ENCODE measurements around the gene DAB2IP.
A peak's percentile ranks its signal among the peaks of the same experiment; 100 is the strongest.

DAB2IP gene

GRCh38 chr9:121721770-121722169 is 70.3 kb downstream of the DAB2IP start:
- H3K4me3 ChIP-seq (ENCODE audit: low read depth, low read length) = no peak overlapping the region
- DNase-seq (ENCODE audit: low read depth) = no peak
- no peak for TF ChIP-seq CTCF (conservative IDR thresholded peaks at IDR 0.05; ENCODE audit: low read depth, low read length)

- no peak overlapping the region for H3K4me3 ChIP-seq (ENCODE audit: low read depth, low read length)
- no peak for TF ChIP-seq CTCF (conservative IDR thresholded peaks at IDR 0.05; ENCODE audit: low read depth, low read length)
- DNase-seq (ENCODE audit: low read depth) = peak; percentile 79
Observed at GRCh38 chr9:121725008-121725775, 73.8 kb downstream of the DAB2IP start.

- no peak overlapping the region for H3K4me3 ChIP-seq (ENCODE audit: low read depth, low read length)
- DNase-seq (ENCODE audit: low read depth) = no peak
- no peak for TF ChIP-seq CTCF (conservative IDR thresholded peaks at IDR 0.05; ENCODE audit: low read depth, low read length)
Observed at GRCh38 chr9:121727295-121728020, 76.0 kb downstream of the DAB2IP start.

GRCh38 chr9:121728916-121729315 is 77.5 kb downstream of the DAB2IP start:
- no peak for DNase-seq (ENCODE audit: low read depth)
- TF ChIP-seq CTCF (conservative IDR thresholded peaks at IDR 0.05; ENCODE audit: low read depth, low read length) = no peak
- no peak overlapping the region for H3K4me3 ChIP-seq (ENCODE audit: low read depth, low read length)

- no peak for TF ChIP-seq CTCF (conservative IDR thresholded peaks at IDR 0.05; ENCODE audit: low read depth, low read length)
- no peak for DNase-seq (ENCODE audit: low read depth)
- no peak overlapping the region for H3K4me3 ChIP-seq (ENCODE audit: low read depth, low read length)
Observed at GRCh38 chr9:121729769-121730562, 78.5 kb downstream of the DAB2IP start.

- no peak overlapping the region for H3K4me3 ChIP-seq (ENCODE audit: low read depth, low read length)
- no peak for TF ChIP-seq CTCF (conservative IDR thresholded peaks at IDR 0.05; ENCODE audit: low read depth, low read length)
- DNase-seq (ENCODE audit: low read depth) = no peak
Observed at GRCh38 chr9:121731090-121731489, 79.7 kb downstream of the DAB2IP start.

Measured in choroid plexus epithelial cell (primary cell).